K562 (cell line): ENCODE results near the gene FAM200A. TPM values are rescaled to one million over a fixed set of nuclear protein-coding genes. Genes with fewer than 3 reads are reported as not detected.

Experiments used
- ARID2 ChIP-seq: fragments of 450-650 bp; IDR thresholded peaks from 2 replicates; pipeline ENCODE4 v1.6.1; 2017; ENCODE audit warnings: antibody characterized with exemption, mild to moderate bottlenecking
- BRD4 ChIP-seq: fragments of 200-600 bp; sonication (generic); IDR thresholded peaks from 2 replicates; pipeline ENCODE4 v1.6.1; 2017; ENCODE audit warnings: inconsistent platforms
- BRD9 ChIP-seq: fragments of 450-650 bp; IDR thresholded peaks from 2 replicates; pipeline ENCODE4 v1.6.1; 2018; ENCODE audit warnings: low read depth; ENCODE audit not compliant: partially characterized antibody
- DACH1 ChIP-seq: fragments of 450-650 bp; IDR thresholded peaks from 2 replicates; pipeline ENCODE4 v1.6.1; 2018; ENCODE audit not compliant: partially characterized antibody
- E2F1 ChIP-seq: sonication (generic); formaldehyde crosslinking; IDR thresholded peaks from 2 replicates; pipeline ENCODE4 v1.8.1; 2023; ENCODE audit warnings: mild to moderate bottlenecking, missing genetic modification reagents, moderate library complexity
- ETV6 ChIP-seq, 3 experiments: fragments of 150-350 bp in 1 of 3; sonication (generic) in 1 of 3; formaldehyde crosslinking in 1 of 3; IDR thresholded peaks; 2 replicates each; pipeline versions ENCODE4 v1.6.1 to v1.8.0; 2014 to 2022; ENCODE audit warnings: borderline replicate concordance in 2 of 3, low read depth in 2 of 3, antibody characterized with exemption in 1 of 3, low read length in 1 of 3, mild to moderate bottlenecking in 1 of 3, missing genetic modification reagents in 1 of 3
- HNRNPK ChIP-seq: fragments of 200-400 bp; formaldehyde crosslinking; IDR thresholded peaks from one replicate; pipeline ENCODE4 v1.6.1; 2018; ENCODE audit warnings: mild to moderate bottlenecking, low read depth, low read length; ENCODE audit not compliant: poor library complexity, severe bottlenecking
- IFI16 ChIP-seq: fragments of 250-450 bp; sonication (Bioruptor Pico); IDR thresholded peaks from 2 replicates; pipeline ENCODE4 v2.1.2; 2022; ENCODE audit warnings: mild to moderate bottlenecking, inconsistent platforms
- MAFK ChIP-seq: IDR thresholded peaks from 2 replicates; pipeline ENCODE4 v1.6.1; 2011; ENCODE audit warnings: low read length, improper control_type of control experiment
- NFE2L1 ChIP-seq: fragments of 450-650 bp; IDR thresholded peaks from 2 replicates; pipeline ENCODE4 v1.6.1; 2016; ENCODE audit warnings: missing genetic modification characterization, low read depth, mild to moderate bottlenecking, missing compliant biosample characterization, moderate library complexity, borderline replicate concordance
- NFYB ChIP-seq: IDR thresholded peaks from 2 replicates; pipeline ENCODE4 v1.6.1; 2011; ENCODE audit warnings: mild to moderate bottlenecking, moderate library complexity; ENCODE audit not compliant: insufficient read length; ENCODE audit errors: extremely low read depth
- PCBP2 ChIP-seq: fragments of 200-400 bp; formaldehyde crosslinking; IDR thresholded peaks from 2 replicates; pipeline ENCODE4 v1.6.1; 2018; ENCODE audit warnings: low read length, low read depth, mild to moderate bottlenecking, moderate library complexity; ENCODE audit not compliant: poor library complexity, severe bottlenecking
- RAD21 ChIP-seq, 2 experiments: fragments of 250-450 bp in 1 of 2; fragments of 450-650 bp in 1 of 2; sonication (Bioruptor Pico) in 1 of 2; formaldehyde crosslinking in 1 of 2; IDR thresholded peaks in 1 of 2; conservative IDR thresholded peaks in 1 of 2; 2 replicates each; pipeline versions ENCODE4 v1.4.0 to v1.8.0; 2020 to 2022; ENCODE audit warnings: mild to moderate bottlenecking in 2 of 2, moderate library complexity in 1 of 2
- SMARCE1 ChIP-seq: fragments of 450-650 bp; IDR thresholded peaks from 2 replicates; pipeline ENCODE4 v1.7.1; 2016; ENCODE audit warnings: mild to moderate bottlenecking
- SP2 ChIP-seq: IDR thresholded peaks from 2 replicates; pipeline ENCODE4 v1.6.1; 2011; ENCODE audit warnings: mild to moderate bottlenecking, low read depth, low read length, moderate library complexity; ENCODE audit not compliant: poor library complexity, severe bottlenecking; ENCODE audit errors: extremely low read depth
- SREBF1 ChIP-seq: fragments of 150-350 bp; IDR thresholded peaks from 2 replicates; pipeline ENCODE4 v1.6.1; 2014; ENCODE audit warnings: antibody characterized with exemption, low read depth, low read length, borderline replicate concordance
- TBP ChIP-seq: optimal IDR thresholded peaks from 2 replicates; pipeline ENCODE3; 2011; ENCODE audit warnings: low read depth, low read length, improper control_type of control experiment
- TRIM28 ChIP-seq: fragments of 450-650 bp; IDR thresholded peaks from 2 replicates; pipeline ENCODE4 v1.6.1; 2017
- ZNF277 ChIP-seq: fragments of 250-450 bp; sonication (Bioruptor Pico); IDR thresholded peaks from 2 replicates; pipeline ENCODE4 v1.8.0; 2022; ENCODE audit warnings: inconsistent platforms, mild to moderate bottlenecking, moderate library complexity, borderline replicate concordance
- ZNF589 ChIP-seq: fragments of 200-800 bp; sonication (Bioruptor generic); IDR thresholded peaks from 2 replicates; pipeline ENCODE4 v1.6.1; 2016; ENCODE audit warnings: low read depth, missing genetic modification characterization, missing compliant biosample characterization
- ZNF766 ChIP-seq: fragments of 200-800 bp; sonication (Bioruptor generic); conservative IDR thresholded peaks from 2 replicates; pipeline ENCODE4 v1.6.1; 2016; ENCODE audit warnings: missing genetic modification characterization, missing compliant biosample characterization
- polyA plus RNA-seq, 8 experiments: library from polyadenylated mRNA; depleted of rRNA in 4 of 8; stranded (reverse) in 5 of 8; unstranded in 3 of 8; fragments of >200 nt; fragmentation: Nextera tagmentation in 2 of 8; fragmentation: Illumina TruSeq in 1 of 8; extraction: Ambion mirVana in 2 of 8; extraction: Trizol in 1 of 8; gene quantifications; 2 replicates each; pipeline versions ENCODE4 v1.2.1 to v1.2.3, GENCODE V29; 2011 to 2014; ENCODE audit warnings: inconsistent platforms in 1 of 8, missing spikeins in 1 of 8
- total RNA-seq, 7 experiments: library from RNA; depleted of rRNA in 6 of 7; stranded (reverse); fragments of >200 nt in 6 of 7; fragmentation: Illumina TruSeq in 2 of 7; extraction: Trizol in 2 of 7; gene quantifications; 2 replicates each; pipeline versions ENCODE4 v1.2.1 to v1.2.3, GENCODE V29; 2011 to 2021; ENCODE audit warnings: low replicate concordance in 1 of 7

The FAM200A gene
- total and polyA plus RNA-seq, 9 of the 15 experiments (the other 6 are each of a cell fraction or from before 2014, with no cell fraction given): 3.3 to 11.2 (median 8.3) TPM

- no peak for TF ChIP-seq HNRNPK
- no peak for TF ChIP-seq DACH1
- peak; percentile 69 for TF ChIP-seq NFYB
- TF ChIP-seq TRIM28: no peak
- no peak for TF ChIP-seq BRD9
- TF ChIP-seq BRD4: no peak
- no peak for TF ChIP-seq SP2
- 0 out of 2 replicates have a peak, but pooled peaks have one; percentile 36 for TF ChIP-seq ZNF766 (CRISPR knock-in tag)
- TF ChIP-seq IFI16 (CRISPR knock-in tag): no peak
- TF ChIP-seq ZNF589 (CRISPR knock-in tag): no peak
- TF ChIP-seq TBP: peak; percentile 5
- no peak for TF ChIP-seq SREBF1
- no peak; the same call in 1 of the 2 replicates for TF ChIP-seq E2F1
- TF ChIP-seq ARID2: no peak
- TF ChIP-seq ETV6 (IDR thresholded peaks at IDR 0.05; ENCODE audit: borderline replicate concordance in 1 of 2, low read depth in 2 of 2, low read length in 1 of 2): no peak
- TF ChIP-seq ETV6 (CRISPR knock-in tag; IDR thresholded peaks at IDR 0.05; ENCODE audit: borderline replicate concordance): no peak
- no peak for TF ChIP-seq SMARCE1
- TF ChIP-seq RAD21 (CRISPR knock-in tag; conservative IDR thresholded peaks at IDR 0.05 in 1 of 2, IDR thresholded peaks at IDR 0.05 in 1 of 2): no peak
- TF ChIP-seq MAFK: no peak
- no peak for TF ChIP-seq NFE2L1 (tag)
- TF ChIP-seq ZNF277 (CRISPR knock-in tag): no peak
- no peak for TF ChIP-seq PCBP2
Observed at GRCh38 chr7:99504281-99504602, 47.7 kb downstream of the FAM200A start (continued).
